GM18517 (cell line): ENCODE measurements around the gene SCUBE2.
"Not testable (repeated sequence)": the region's sequence is repeated elsewhere in the genome, so short reads cannot be mapped to it uniquely, and the experiment has no call there.

Experiments used
- ATAC-seq: cut with Tn5 transposase; IDR thresholded peaks from one replicate; pipeline ENCODE4 v1.9.1; 2021; ENCODE audit warnings: mild to moderate bottlenecking, moderate library complexity; ENCODE audit not compliant: unreplicated experiment

Gene SCUBE2

DNA sequence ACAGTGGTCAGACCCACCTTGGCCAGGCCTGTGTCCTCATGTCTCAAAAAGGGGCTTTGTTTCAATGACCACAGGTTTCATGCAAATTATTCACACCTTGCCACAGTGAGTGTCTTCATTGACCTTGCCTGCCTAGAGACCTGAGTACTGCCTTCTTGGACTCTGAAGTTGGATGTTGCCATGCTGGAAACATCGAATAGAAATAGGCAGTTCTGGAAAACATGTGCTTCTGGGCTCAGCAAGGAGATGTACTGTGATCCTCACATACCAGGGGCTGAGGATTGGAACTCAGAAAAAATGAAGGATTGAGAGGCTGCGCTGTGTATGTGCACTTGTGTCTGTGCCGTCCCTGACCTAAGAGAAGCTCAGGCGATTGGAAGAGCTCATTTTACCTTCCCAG is 78.0 kb downstream of the SCUBE2 start:
- ATAC-seq: no peak

DNA sequence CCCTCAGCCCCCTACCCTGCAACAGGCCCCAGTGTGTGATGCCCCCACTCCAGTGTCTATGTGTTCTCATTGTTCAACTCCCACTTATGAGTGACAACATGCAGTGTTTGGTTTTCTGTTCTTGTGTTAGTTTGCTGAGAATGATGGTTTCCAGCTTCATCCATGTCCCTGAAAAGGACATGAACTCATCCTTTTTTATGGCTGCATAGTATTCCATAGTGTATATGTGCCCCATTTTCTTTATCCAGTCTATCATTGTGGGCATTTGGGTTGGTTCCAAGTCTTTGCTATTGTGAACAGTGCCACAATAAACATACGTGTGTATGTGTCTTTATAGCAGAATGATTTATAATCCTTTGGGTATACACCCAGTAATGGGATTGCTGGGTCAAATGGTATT is 81.9 kb downstream of the SCUBE2 start:
- not testable (repeated sequence) for ATAC-seq

DNA sequence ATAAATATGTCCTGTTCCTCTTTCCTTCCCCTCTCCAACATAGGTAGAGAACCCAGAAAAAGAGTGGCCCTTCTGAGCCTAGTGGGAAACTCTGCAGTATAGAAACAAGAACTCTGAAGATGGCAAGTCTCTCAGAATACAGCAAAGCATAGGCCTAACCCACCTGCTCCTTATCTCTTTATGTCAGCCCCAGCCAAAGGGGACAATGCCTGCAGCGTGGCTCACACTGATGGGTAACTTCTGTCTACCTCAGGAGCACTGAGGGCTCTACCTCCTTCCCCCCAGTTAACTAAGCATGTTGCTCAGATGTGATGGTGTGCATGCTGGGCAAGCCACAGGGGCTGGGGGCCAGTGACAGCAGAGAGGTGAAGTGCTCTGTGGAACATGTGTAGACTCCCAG is 82.7 kb downstream of the SCUBE2 start:
- ATAC-seq: no peak

DNA sequence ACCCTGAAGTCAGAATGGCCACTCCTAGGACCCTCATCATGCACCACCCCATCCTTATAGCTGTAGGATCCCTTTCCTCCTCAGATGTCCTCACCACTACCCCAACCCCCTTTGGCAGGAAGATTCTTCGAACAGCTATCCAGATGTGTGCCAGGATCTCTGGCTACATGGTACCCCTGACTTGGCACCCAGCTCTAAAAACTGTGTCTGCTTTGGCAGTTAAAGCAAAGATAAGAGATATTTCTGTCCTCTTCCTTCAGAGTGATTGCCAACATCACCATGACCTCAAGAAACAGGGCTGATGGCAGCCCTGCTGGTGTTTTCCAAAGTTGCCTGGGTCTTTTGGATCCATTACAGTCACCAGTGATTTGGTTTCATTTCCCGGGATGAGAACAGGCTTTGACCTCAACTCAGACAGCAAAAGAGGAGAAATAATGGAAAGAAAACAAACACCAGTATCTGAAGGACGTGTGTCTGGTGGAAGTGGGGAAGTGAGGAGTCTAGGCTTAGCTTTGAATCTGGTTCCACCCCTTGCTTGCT is 83.3 kb downstream of the SCUBE2 start:
- ATAC-seq: no peak

DNA sequence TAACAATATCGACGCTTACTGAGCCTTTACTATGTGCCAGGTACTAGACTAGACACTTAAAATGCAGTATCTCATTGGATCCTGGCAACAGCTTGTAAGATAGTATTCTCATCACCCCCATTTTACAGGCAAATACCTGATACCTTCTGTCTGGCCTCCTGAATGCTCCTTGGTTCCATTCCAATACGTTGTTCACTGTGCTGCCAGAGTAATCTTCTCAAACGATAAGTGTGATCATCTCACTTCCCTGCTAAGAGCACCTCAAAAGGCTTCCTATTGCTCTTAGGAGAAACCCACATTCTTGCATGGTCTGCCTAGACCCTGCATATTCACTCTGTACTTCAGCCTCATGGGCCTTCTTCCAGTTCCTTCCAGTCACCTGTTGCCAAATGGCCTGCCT is 86.3 kb downstream of the SCUBE2 start:
- ATAC-seq: no peak

DNA sequence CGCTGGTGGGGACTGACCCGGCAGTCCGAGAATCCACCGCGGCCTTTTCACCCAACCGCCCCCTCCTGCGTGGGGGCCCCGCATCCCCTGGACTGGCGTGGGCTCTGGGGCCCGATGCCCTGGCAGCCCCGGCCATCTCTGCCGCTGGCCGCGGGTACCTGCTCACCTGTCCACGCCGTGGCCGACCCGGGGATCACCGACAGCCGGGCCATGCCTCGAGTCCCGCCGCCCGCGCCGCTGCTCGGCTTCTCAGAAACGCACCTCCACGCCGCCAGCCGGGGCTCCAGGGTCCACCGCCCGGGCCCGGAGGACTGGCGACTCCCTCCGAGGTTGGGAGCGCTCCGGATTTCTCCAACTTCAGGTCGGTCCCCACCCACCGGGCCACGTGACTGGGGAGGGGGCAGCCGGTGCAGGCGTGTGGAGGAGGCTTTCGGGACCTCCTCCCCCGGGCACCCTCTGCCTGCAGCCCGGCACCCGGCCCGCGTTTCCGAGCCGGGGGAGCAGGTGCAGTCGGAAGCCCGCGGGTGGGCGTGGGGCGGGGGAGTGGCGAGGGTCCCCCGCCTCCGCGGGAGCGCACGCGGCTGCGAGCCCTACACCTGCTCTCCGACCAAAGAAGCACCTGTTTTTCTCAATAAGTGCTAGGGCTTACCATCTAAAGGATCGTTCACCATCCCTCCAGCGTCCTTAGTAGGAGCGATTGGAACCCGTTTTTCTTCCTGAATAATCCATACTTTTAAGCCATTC is 87.0 kb downstream of the SCUBE2 start:
- no peak for ATAC-seq

DNA sequence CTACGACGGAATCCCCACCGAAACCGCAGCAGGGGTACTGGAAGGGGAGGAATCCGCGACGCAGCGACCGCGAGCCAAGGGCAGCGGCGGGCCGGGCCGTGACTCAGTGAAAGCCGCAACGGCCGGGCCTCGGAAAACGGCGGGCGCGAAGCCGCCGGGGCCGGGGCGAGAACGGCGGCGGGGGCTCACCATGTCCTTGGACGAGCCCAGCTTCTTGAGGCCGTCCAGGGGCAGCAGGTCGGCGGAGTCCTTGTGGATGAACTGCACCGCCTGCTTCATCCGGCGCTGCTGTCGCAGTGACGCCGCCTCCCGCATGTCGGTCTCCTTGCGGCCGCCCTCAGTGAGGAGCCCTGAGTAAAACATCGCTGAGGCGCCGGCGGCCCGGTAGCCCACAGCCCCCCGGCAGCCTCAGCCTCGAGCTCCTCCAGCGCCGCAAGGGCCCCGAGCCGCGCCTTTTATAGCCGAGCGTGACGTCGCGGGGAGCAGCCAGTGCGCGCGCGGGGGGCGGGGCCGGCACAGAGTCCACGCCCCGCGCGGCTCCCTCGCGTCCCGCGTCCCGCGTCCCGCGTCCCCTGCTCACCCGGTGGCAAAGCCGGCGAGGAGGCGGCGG is 87.7 kb downstream of the SCUBE2 start, which contains the start of gene NRIP3:
Gene NRIP3, minus strand, starts transcription at position 429 of the 610 bp plus-strand sequence. Its CDS starts 66 bp downstream, at position 363.
- ATAC-seq: no peak

DNA sequence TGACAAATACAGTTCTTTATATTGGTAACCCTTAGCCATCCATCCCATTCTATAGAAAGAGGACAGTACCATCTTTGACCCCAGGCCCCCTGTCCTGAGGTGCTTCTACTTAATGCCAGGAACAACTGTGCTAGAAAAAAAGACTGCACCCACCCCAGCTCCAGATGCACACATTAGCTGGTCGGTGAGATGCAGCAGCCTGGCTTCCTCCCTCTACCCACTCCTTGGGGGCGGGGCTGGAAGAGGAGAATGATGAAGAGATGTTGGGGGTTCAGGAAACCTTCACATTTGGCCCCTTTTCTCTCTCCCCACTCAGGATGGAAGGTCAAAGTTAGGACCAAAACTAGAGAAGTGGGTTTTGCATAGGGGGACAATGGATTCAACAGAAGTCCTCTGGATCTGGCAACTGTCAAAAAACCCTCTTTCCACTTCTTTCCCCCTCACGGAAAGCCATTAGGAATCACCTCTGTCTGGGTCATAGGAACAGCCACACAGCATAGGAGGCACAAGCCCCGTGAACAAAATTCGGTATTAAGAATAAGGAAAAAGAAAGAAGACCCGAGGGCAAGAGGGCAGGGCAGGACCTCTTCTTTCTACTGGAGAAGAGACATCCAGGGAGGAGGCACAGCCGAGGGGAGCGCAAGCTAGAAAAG is 88.4 kb downstream of the SCUBE2 start:
- no peak for ATAC-seq

DNA sequence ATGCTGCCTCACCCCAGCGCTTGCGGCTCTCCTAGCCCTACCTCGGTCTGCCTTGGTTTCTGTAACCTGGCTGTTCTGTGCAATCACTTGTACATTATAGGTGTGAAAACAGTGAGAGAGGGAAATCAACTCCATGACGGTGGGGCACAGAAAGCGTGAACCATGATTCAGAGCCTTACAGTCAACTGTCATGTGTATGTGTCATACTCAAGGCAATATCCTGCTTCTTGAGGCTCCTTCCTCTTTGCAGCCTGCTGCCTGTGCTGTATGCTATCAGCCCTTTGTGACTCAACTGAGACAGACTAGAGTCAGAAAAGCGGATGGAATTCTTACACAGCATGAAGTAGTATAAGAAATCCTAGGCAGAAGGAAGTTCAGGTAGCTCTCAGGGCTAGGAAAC is 89.7 kb downstream of the SCUBE2 start:
- no peak for ATAC-seq

DNA sequence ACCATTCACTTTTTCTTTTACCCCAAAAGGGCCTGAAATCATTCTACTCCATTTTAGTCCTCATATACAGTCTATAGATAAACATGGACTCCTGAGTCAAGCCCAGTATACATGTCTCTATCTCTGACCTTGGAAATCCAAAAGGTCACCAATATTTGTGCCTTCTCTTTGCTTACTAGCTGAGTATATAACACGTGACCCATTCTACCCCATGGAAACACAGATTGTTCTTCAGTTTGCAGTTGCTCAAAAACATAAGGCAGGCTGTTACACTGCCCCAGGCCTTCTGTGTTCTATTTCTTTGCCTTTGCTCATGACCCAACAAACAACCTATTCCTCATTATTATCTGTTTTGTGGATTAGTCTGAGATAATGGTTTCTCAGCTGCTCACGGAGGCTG is 93.4 kb downstream of the SCUBE2 start:
- ATAC-seq: no peak

DNA sequence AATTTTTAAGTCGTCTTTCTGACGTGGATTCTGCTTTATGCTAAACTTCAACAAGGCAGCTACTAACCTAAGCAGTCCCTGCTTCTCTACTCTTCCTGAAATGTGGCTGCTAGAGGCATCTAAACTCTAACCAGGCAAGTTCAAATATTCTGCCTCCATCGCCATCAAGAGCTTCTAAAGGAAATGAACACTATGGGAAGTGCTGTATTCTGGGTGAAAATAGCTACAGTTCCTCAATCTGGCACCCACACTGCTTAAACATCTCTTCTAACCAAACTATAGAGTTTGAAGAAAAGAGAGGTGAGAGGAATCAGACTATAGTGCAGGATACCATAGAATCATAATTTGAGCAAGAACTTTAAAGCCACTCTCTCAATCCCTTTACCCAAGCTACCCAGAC is 93.9 kb downstream of the SCUBE2 start:
- ATAC-seq: no peak

DNA sequence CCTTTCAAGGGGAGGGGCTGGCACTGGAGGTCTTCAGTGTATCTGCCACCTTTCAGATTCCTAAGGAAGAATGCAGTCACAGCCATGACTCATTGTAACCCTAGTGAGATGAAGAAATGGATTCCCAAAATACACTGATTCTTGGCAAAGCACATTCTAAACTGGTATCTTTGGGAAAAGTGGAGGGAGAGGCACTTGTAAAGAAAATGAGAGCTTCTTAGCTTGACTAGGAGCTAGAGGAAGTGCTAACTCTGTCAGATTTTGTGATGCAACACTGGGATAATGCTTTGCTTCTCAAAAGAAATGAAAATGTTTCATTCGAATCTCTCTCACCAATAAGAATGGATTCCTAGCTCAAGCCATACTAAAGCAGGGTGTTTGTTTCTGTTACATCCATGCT is 101.9 kb downstream of the SCUBE2 start:
- no peak for ATAC-seq

DNA sequence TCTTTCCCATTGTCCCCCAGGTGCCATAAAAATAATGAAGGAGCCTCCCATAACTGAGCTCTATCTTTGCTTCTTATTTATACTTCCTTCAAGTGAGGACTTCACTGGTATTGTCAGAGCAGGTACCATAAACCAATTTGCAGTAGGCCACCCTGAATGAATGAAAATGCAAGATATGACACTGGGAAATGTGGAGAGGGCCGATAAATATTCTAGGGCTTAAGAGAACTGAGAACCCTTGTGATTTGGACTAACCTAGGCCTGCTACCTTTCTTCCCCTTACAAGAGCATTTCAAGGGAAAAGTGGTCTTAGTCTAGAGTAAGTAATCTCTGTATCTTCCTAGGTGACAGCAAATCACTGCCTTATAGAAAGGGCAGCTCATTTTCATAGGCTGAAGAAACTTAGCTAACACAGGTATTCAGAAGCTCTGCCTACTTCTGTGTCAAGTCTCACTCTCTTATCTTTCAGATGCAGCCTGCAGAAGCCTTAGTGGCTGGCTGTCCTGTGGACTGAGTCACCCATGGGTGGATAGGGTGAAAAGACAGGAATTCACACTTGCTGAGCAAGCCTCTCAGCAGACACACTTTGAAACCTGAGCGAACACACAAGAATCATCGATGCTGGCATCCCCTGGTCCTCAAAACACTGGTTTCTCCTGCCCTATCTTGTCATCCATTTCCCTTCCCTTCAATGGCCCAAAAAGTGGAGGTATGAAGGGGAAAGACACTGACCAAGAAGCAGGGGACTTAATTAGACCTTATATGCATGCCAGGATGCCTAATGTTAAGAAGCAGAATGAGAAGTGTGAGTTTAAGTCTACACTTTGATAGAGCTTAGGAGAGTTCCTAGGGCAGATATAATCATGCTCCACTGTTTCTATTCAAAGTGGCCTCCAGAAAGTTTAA is 102.8 kb downstream of the SCUBE2 start:
- ATAC-seq: no peak

DNA sequence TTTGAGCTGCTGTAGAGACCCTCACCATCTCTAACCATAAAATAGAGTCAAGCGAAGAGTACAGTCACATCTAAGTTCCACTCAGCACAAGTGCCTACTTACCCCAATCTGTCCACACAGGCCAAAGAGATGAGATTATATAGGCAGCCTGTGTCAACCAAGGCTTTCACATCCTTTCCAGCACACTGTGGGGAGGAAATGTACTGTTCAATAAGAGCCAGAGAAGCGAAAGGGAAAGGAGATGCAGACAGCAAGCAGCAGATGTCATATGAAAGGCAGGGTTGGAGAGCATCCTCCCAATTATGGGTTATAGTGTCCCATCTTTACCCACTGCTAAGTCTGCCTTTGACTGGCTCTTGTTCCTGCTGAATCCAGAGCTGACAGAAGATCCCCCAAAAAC is 104.0 kb downstream of the SCUBE2 start:
- ATAC-seq: no peak

DNA sequence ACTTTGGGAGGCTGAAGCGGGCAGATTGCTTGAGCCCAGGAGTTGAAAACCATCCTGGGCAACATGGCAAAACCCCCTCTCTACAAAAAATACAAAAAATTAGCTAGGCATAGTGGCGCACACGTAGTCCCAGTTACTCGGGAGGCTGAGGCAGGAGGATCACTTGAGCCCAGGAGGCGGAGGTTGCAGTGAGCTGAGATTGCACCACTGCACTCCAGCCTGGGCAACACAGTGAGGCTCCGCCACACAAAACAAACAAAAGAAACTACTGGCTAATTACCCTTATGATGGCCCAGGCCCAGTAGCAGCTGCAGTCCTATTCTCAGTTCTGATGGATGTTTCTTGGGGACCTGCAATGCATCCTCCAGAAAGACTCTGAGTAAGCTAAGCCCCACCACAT is 104.6 kb downstream of the SCUBE2 start:
- ATAC-seq: not testable (repeated sequence)

DNA sequence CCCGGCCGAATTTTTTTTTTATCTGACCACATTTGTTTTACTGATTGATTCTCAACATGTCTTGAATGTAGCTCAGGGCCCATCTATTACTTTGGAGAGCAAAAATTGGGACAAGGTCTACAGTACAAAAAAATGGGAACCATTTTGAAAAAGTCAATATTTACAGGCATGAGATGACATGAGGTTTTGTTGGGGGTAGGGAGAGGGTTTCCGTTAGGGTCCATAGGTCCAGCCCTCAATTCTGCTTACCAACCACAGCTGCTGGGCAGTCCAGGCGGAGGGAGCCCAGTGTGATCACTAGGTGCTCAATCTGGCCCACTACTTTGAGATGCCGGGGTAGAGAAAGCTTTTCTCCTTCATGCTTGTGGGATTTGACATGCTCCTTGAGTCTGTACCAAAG is 105.9 kb downstream of the SCUBE2 start:
- no peak for ATAC-seq

DNA sequence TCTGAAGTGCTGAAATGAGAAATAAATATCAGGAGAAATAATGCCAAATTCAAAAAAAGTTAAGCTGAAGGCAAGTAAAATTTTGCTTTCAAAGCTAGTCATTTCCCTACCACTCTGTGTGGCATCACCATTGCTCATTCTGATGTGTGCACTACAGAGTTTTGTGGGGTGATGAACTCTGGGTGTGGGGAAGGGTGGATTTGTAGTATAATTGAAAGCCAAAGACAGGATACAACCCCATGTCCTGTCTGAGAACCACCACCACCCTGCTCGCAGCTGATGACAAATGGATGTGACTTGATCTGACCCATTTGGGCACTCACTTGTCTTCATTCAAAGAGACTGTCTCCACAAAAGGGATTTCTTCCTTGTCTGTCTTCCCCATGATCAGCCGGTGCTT is 107.8 kb downstream of the SCUBE2 start:
- no peak for ATAC-seq

DNA sequence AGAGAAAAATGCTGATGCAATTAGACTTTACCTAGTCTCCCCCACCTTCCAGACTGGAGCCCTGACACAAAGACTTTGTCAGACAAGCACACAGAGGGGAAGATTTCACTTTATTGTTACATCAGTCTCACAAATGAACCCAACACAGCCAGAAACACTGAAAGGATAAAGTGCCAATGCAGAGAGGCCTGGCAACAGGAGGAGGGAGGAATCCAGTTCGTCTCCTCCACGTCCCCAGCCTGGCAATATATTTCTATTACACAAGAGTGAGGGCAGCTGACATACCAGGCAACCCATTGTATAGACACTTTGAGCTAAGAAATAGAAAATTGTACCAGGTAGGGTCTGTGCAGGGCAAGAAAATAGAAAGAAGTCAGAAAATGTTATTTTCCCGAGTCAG is 110.9 kb downstream of the SCUBE2 start:
- no peak for ATAC-seq

DNA sequence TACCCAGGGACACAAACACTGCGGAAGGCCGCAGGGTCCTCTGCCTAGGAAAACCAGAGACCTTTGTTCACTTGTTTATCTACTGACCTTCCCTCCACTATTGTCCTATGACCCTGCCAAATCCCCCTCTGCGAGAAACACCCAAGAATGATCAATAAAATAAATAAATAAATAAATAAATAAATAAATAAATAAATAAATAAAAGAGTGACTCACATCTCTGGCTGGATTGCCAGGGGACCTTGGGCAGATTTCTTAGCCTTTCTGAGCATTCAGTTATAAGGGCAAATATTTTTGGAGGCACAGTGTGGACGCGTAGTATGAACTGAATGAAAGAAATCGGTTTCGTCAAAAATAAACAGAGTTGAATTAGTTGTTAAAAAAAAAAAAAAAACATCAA is 112.0 kb downstream of the SCUBE2 start:
- not testable (repeated sequence) for ATAC-seq

DNA sequence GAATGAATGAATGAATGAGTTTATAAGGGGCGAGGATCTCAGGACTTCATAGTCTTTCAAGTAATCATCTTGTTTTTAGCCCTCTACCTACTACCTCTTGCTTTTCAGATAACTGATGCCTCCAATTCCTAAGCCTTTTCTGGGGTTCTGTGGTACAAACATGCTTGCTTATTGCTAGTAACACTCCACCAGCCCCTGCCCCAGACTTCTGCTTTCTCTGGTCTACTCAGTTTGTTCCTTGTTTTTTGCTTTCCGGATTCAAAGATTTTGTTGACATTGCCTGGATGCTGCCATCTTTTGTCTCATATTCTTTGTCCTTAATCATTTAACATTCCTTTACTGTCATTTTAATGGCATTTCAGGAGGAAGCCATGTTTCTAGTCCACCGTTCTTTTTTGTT is 118.3 kb downstream of the SCUBE2 start:
- ATAC-seq: no peak

DNA sequence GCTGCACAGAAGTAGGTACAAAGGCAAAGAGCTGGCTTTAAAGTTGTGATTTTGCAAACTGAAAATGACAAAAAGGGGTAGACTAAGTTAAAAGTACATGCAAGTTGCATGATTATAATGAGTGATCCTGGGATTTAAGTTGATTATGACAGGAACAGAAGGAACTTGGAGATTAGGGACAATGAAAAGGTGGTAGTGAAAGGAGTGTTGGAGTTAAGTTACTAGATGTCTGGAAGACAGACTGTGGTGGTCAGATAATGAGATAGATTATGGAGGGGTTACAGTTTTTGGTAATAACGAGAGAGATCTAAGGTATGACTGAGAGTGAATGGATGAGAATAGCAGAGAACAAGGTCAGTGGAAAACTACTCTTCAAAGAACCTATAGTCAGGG is 119.5 kb downstream of the SCUBE2 start:
- no peak for ATAC-seq
